GM18511 (cell line): ENCODE measurements around the gene REXO1.
A peak's percentile ranks its signal among the peaks of the same experiment; 100 is the strongest.
"Not testable (repeated sequence)": the region's sequence is repeated elsewhere in the genome, so short reads cannot be mapped to it uniquely, and the experiment has no call there.

Experiments used
- ATAC-seq: cut with Tn5 transposase; IDR thresholded peaks from one replicate; pipeline ENCODE4 v1.9.1; 2021; ENCODE audit warnings: mild to moderate bottlenecking, moderate library complexity; ENCODE audit not compliant: unreplicated experiment

Gene REXO1

DNA sequence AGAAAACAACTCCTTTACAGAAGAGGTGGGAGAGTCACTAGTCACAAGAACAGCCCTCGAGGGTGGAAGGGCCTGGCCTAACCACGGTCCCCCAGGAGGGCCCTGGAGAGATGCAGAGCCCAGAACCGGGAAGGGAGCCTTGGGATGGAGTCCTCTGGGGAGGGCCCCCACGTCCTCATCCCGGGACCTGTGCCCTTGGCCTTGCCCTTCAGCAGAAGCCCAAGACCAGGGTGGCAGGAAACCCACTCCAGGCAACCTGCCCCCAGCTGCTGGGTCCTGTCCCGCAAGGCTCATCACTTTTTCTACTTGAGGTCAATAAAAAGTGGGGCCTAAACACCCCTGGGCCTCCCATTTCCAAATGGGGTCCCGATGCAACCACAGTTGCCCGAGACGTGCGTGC lies 33.9 kb downstream of the REXO1 start:
- no peak for ATAC-seq

DNA sequence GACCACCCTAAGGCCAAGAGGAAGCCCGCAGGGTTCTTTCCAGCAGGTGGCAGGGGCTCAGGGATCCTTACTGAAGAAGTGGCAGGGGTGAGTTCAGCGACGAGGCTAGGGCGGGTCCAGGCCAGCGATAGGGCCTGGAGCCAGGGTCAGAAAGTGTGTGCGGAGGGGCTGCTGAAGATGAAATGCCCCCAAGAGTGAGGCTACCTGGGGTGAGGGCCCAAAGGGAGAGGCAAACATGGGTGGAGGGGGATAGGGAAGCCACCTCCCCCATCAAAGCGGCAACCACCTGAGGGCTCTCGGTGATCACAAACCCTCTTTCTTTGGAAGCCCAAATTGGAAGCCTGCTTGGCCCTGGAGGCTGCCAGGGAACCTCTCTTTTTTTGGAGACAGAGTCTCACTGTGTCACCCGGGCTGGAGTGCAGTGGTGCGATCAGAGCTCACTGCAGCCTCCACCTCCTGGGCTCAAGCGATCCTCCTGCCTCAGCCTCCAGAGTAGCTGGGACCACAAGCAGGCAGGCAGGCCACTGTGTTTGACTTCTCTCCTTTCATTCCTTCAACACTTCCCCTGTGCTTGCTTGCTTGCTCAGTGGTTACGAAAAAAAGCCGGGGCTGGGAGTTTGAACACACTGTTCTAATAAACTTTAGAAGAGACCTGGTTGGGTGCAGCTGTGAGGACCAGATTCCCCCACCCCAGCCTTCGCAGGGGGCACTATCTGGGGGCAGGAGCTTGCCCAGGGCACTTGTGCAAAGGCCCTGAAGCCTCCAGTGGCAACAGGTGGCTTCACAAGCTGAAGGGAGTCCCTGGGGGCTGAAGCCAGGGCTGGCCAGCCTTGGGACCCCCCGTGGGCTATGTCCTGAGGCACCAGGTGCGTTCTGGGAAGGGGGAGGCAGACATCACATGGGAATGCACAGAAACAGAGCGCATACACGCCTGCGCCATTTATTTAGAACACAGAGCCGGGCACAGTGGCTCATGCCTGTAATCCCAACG lies 34.8 kb downstream of the REXO1 start:
- no peak for ATAC-seq

DNA sequence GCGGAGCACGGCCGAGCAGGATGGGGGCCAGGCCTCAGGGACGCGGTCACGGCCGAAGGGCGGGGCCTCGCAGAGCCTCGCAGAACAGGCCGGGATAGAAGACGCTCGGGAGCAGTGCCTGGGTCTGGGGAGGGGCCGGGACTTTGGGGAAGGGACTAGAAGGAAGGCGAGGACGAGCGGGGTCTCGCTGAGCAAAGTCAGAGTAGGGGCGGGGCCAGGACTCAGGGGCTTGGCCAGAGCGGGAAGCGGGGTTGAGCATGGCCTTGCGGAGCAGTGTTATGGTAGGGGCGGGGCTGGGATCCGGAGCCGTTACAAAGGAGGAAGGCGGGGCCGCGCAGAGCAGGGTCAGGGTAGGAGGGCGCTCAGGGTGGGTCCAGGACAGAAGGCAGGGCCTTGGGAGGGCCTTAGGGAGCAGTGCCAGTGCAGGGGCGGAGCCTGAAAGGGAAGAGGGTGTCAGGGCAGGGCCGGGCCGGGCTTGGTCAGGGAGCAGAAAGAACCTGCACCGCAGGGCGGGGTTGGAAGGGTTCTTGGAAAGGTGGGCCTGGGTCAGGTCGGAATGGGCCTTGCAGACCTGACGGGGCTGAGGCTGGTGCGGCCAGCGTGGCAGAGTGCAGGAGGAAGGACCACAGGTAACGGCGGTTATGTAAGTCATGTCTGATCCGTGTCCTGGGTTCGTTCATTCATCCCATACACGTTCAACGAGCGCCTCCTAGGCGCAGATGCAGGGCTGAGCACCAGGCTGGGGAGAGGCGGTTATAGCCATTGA lies 35.7 kb downstream of the REXO1 start:
- peak; percentile 87 for ATAC-seq

DNA sequence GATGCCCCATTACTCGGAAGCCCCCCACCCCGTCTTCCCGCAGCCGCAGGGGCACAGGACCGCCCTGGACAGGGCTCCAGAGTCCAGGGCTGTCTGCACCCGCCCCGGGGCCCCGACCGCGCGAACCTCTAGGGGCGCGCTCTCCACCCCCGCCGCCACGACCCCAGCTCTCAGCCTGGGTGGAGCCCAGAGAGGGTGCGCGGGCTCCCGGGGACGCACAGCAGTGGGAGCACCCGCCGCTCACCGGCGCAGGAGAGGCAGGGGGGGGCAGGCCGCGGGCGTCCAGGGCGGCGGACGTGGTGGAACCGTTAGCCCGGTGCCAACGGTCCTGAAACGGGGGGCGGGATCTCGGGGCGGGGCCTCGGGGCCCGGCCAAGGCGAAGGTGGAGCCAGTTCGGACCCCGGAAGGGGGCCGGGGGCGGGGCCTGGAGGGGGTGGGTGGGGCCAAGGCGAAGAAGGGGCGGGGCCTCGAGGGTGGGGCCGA lies 36.3 kb downstream of the REXO1 start, which contains the start of gene ATP8B3:
TSS of gene ATP8B3 (minus strand) at position 335 of the 484 bp plus-strand sequence. CDS start 540 bp downstream, outside the sequence.
- ATAC-seq = peak; percentile 14

DNA sequence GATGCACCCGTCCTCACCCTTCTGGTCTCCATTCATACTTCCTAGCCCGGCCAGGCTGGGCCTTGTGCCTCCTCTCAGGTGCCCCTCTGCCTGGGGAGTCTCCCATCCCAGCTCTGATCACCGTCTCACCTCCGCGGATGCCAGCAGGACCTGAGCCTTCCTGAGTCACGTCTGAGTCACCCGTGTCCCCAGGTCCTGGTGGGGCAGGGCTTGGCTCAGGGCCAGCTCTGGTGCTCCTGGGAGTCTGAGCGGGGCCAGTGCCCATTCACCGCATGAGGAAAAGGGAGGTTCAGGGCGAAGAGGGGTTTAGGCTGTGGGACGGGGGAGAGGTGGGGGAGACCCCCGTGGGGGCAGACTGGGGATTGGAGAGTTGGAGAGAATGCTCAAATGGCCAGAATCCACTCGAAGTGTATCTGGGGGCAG lies 36.8 kb downstream of the REXO1 start:
- ATAC-seq = no peak

DNA sequence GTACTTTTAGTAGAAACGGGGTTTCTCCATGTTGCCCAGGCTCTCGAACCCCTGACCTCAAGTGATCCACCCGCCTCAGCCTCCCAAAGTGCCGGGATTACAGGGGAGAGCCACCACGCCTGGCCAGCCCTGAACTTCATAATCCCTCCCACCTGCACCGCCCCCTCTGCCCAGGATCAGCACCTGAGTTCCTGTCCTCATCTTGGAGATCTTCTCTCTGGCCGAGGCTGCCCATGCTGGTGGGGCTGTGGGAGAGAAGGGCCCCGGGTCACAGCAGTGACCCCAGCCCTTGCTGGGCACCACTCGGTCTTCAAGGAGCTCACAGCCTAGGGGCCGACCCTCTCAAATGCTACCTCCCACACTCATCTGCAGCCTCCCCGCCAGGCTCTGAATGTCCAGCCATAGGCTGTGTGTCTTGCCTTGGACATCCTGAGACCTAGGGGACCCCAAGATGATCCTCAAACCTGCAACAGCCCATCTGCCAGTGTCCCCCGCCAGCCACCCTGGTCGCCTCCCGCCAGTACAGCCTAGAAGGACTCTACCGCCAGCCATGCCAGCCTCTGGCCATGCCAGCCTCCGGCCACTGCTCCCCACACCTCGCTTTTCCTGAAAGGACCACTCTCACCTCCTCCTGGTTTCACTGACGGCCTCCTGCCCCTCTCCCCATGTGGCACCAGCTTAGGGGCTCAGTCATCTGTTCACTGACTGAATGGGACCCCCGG lies 37.7 kb downstream of the REXO1 start:
- ATAC-seq = no peak

DNA sequence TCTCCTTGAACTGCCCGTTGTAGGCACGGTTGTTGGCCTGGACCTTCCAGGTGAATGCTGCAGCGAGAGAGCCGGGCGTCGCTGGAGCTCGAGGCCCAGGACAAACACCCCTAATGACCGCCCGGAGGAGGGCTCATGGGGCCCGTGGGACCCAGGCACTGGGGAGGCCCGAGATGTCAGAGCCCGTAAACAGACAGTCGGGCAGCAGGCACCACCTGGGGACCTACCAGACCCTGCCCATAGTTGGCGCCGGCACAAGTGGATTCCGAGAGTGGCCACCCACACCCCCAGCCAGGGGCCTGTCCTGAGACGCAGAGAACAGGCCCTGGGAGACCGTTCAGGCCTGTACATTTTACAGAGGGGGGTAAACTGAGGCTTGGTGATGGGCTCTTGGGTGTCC lies 38.6 kb downstream of the REXO1 start:
- ATAC-seq = no peak

DNA sequence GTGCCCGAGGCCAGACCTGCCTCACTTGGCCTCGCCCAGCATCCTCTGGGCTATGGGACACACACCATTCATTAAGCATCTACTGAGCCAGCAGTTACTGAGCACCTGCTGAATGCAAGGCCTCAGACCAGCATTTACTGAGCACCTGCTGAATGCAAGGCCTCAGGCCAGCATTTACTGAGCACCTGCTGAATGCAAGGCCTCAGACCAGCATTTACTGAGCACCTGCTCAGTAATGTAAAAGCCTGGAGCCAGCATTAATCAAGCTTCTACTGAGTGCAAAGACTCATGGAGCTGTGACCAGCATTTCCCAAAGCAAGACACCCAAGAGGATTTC lies 39.9 kb downstream of the REXO1 start:
- no peak for ATAC-seq

DNA sequence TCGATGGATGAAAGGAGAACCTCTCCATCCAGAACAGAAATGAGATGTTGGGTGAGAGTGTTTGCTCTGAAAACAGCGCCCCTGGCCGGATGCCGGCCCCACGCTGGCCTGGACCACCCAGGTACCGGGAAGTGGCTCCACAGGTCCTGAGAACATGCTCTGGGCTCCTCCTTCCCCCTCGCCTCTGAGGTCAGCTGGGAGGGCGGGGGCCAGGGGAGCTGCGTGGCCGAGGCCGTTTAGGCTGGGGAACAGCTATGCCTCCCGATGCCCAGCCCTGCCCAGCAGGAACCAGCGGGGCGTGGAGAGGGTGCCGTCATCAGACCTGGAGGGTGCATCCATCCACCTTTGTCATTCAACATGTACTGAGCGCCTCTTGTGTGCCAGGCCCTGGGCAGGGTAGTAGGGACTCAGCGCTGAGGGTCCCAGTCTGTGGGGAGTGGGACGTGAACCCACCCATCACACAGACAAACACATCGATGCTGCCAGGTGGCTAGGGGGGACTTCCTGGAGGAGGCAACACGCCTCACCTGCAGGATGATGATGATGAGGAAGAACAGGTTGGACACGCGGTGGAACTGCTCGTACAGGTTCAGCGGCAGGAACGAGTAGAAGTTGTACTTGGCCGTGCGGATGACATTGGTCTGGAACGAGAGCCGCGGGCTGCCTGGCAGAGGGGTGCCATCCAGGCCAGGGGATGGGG lies 40.4 kb downstream of the REXO1 start:
- ATAC-seq = no peak

DNA sequence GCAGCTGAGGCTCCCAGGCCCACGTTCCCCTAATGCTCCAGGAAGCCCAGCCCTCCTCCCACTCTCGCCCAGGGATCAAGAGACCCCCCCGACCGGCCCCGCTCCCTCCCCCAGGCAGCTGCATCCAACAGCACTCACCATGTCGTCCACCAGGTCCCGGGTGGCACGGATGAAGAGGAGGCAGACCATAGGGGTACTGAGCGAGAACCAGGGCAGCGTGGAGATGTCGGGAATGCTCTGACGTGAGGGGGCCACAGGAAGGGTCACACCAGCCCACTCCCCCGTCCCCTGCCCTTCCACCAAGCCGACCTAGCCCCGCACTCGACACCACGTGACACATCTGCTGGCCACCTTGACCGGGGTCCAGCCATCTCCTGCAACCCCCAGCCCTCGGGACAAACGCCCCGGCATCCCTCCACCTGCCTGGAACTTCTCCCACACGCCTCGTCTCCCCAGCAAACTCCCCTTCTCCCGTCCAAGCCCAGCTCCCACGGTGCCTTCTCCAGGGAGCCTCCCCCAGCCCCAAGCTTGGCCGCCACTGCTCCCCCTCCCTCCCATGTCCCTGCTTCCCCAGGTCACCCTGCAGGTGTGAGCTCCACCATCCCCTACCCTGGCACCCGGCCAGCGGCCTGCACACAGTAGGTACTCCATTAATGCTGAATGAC lies 41.1 kb downstream of the REXO1 start:
- ATAC-seq = no peak

DNA sequence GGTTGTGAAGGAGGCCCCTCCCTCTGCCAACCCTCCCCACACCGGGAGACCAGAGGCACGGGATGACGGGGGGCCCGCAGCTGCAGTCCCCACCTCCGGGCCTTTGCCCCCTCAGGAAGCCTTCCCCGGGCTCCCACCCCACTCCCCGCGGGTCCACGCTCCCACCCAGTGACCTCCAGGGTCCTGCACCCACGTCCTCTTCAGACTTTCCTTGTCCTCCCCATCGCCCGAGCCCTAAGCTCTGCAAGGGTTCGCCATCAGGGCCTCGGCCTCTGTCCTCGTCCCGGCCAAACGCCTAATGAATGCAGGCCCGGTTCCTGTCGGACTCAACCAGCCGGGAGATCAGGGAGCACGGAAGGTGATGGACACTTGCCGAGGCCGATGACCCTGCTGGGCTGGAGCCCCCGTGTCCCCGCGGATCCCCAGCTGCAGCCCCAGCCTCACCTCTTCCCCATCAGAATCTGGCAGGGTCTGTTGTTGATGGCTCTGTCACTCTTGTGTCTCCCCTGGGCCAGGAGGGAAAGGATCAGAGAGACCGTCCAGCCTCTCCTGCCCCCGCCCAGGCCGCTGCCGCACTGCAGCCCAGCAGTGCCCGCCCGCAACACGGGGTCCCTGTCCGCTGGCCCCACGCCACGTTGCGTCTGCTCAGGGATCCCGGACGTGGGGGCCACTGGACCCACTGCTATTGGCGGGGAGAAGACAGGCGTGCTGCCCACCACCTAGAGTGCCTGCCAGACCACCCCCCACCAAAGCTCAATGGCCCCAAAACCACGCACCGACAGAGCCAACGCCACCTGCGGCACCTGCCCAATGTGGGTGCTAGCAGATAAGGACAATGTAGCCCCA lies 41.9 kb downstream of the REXO1 start:
- no peak for ATAC-seq

DNA sequence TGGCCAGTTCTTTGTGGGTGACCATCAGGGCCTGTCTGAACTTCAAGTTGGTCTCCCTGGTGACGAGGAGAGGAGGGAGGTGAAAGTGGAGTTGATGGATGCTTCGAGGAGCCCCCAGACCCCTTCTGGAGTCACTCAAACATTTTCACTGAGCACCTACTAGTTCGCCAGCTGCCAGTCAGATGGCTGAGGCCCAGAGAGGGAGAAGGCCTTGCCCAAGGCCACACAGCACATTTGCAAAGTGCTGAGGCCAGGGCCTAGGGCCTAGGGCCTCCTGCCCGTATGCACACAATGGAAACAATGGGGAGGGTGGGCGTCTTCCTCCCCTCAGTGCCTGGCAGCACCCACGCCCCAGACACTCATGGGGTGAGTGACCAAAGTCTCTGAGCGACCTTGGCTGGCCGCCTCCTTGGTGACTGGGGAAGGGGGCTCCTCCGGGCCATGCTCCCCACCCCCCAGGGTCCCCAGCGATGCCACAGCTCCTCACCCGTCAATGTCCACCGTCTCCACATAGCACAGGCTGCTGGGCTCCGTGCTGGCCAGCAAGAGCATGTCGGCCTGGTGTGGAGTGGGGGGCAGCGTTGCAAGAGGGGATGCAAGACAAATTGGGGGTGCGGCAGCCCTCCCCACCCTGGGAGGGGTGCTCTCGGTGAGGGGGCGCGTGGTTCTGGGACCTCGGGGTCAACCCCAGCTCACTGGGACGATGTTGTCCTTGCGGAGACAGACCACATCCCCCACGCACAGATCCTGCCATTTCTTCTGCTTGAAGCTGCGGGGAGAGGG lies 42.7 kb downstream of the REXO1 start:
- no peak for ATAC-seq

DNA sequence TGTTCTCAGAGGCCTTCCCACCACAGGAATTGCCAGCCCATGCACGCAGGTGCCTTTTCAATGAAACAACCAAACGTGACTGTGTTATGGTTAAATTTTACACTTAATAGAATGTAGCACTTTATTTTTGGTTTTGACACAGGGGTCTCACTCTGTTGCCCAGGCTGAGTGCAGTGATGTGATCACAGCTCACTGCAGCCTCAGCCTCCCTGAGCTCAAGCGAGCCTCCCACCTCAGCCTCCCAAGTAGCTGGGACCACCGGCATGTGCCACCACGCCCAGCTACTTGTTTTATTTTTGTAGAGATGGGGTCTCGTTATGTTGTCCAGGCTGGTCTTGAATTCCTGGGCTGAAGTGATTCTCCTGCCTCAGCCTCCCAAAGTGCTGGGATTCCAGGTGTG lies 43.4 kb downstream of the REXO1 start:
- no peak for ATAC-seq

DNA sequence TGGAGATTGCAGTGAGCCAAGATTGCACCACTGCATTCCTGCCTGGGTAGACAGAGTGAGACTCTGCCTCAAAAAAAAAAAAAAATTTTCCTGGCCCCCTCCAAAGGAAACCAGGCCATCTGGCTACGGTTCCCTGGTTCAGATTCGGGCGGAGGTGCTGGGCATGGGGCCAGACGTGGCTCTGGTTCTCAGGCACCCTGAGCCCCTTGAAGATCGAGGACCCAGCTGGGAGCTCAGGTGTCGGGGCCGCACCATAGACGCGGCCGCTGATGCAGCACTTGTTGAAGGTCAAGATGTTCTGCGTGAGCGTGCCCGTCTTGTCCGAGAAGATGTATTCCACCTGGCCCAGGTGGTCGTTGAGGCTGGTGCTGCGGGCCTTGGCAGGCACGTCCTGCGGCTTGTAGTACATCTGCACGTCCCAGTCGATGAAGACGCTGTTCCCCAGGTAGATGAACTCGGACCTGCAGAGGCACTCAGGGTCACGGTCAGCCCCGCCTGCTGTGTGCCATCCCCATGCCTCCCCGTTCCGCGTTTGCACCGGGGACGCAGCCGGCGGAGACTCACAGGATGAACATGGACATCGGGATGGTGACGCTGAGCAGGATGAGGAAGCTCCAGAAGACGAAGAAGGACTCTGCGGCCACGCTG lies 48.5 kb downstream of the REXO1 start:
- ATAC-seq = no peak

DNA sequence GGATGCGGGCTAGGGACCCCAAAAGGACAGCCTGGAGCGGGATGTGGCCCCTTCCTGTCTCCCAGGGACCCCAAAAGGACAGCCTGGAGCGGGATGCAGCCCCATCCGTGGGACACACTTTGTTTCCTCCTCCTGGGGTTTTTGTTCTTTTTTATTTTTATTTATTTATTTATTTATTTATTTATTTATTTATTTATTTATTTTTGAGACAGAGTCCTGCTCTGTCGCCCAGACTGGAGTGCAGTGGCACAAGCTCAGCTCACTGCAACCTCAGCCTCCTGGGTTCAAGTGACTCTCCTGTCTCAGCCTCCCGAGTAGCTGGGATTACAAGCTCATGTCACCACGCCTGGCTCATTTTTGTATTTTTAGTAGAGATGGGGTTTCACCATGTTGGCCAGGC lies 51.0 kb downstream of the REXO1 start:
- ATAC-seq = not testable (repeated sequence)

DNA sequence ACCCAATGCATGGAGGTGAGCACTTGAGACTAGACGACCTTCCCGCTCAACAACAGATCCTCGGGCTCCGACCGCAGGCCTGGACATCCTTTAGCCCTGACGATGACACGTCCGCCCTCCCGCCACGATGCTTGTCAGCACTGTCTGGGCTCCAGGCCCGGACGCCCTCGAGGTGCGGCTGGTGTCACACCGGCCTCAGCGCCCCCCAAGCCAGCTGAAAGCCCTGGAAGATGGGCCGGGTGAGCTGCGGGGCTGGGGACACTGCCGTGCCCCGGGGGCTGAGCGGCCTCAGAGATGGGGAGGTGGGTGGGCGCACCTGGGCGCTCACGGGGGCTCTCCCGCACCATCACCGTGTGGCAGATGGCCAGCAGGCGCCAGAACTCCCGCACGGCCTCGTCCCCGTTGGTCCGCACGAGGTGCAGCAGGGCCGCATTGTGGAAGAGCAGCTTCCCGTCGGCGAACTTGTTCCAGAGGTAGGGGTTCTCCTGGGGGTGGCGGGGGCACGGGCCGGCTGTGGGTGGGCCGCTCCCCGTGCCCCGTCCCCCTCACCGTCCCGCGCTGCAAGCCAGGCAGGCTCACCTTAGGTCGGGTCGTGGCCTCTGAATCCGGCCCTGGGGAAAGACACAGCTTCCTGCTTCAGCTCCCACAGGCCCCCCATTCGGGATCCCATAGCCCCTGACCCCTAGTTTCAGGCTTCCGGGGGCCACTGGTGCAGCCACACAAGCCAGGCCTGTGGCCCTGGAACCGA lies 51.7 kb downstream of the REXO1 start:
- ATAC-seq = no peak
